ENCODE data around the gene HPSE2.
A peak's percentile ranks its signal among the peaks of the same experiment; 100 is the strongest.
"Not testable (repeated sequence)": the region's sequence is repeated elsewhere in the genome, so short reads cannot be mapped to it uniquely, and the experiment has no call there.

HPSE2 gene

DNA sequence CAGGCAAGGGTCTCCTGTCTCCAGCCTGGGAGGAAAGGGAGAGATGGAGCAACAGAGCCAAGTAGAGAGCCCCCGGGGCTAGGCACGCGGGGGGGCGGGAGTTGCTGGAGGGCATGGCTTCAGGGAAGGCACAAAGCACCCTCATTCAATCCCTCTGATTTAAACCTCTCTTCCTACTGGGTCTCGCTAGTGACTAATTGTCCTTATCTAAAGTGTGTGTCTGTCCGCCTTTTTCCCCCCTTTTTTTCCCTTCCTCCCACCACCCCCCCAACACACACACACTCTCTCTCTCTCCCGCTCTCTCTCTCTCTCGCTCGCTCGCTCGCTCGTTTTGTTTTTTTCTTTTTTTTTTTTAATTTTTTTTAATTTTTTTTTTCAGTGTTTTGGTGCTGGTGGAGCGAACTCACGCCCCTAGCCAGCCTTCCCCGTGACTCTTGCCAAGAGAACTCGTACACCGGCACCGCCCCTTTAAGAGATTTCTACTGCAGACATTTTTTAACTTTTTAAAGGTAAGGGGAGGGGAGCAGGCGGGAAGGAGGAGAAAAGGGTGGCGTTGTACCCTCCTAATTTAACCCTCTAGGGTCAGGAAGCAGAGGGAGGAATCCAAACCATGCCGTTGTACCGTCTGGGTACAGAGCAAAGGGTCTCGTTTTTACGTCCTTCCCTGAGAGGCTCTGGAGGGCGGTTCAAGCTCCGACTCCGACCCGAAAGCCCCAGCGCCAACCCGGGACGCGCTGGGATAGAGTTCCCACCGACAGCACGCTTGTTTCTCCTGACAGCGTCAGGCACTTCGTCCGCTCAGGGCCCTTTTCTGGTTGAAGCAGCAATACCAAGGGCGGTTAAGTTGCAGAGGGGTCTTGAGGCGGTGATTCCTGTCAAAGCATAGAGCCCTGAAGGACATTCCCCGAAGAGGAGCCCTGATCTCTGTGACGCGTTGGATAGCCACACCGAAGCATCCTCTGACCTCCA, at the start of gene HPSE2:
Gene HPSE2, minus strand, starts transcription at position 195 of the 969 bp plus-strand sequence.
- no peak for DNase-seq

DNA sequence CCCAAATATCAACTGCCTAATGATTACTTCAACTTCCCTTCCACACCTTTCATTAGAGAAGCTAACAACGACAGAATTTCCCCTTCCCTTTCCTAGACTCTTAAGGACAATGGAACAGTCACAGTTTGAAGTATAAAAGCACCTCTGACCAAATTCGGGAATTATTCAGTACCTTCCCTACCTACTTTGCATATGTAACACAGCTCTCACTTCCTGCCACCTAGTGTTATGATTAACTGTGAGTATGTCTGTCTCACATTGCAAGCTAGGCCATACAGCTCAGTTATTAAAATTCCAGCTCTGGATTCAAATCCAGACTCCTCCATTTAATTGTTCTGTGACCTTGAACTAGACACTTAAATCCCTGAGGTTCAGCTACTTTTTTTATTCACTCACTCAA, 44.8 kb upstream of the HPSE2 start:
- DNase-seq: no peak

DNA sequence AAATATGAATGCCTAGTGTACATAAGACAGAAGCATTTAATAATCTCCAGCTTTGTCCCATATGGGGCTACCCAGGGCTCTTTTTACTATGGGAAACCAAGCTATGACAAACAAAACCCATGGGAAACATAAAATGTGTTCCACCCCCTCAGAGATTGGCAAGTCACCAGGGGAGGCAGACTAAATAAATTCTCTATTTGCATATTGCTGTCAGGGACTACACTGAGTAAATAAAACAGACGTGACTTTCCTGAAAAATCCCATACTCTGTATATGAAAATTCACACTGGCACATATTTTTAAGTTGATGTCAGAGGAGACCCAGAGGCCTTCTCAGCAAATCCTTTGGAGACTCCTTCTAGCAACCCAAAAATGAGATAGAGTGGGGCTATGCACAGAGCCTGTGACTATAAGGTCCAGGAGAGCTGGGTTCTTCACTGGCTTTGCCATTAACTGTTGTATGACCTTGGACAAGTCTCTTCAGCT, 44.0 kb upstream of the HPSE2 start:
- DNase-seq: no peak

DNA sequence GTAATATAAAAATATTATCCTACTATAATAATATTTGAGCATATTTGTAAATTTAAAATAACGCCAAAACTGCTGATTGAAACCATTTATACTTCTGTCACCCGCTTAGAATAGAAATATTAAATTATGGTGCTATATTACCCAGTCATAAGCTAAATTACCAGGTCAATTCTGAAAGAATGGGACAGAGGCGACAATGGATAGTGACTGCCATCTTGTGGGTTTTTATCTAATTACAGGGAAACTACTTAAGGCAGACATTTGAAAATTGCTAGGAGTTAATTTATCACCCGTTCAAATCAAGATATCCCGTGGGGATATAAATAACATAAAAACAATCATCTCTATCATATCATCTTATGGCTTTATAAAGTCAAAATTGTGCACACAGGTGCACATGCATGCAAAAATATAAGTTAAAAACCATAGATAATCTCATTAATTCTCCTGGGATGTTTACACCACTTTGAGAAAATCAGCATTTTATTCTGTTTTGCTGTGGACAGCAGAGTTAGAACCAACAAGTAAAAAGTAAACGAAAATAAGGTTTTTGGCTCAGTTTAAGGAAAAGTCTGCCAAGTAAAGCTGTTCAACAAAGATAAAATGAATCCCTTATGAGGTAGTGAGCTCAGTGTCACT, 41.3 kb upstream of the HPSE2 start:
- peak; percentile 0 for DNase-seq

DNA sequence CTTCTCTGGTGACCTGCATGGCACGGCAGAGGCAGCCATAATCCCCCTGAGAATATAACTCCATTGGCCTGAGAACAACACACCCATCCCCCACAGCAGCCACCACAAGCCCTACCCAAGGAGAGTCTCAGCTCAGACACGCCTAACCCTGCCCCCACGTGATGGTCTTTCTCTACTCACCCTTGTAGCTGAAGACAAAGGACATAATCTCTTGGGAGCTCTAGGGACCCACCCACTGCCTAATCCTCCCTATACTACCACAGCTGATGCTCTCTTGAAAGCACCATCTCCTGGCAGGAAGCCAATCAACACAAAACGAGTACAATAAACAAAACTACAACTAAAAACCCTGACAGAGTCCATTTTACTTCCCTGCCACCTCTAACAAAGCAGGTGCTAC, 30.7 kb upstream of the HPSE2 start:
- DNase-seq: no peak

DNA sequence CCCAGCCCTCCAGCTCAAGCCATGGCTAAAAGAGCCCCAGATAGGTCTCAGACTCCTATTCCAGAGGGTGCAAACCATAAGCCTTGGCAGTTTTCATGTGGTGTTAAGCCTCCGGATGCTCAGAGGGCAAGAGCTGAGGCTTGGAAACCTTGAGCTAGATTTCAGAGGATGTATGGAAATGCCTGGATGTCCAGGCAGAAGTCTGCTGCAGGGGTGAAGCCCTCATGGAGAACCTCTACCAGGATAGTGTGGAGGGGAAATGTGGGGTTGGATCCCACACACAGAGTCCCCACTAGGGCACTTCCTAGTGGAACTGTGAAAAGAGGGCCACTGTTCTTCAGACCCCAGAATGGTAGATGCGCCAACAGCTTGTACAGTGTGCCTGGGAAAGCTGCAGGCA, 13.2 kb upstream of the HPSE2 start:
- DNase-seq: no peak

DNA sequence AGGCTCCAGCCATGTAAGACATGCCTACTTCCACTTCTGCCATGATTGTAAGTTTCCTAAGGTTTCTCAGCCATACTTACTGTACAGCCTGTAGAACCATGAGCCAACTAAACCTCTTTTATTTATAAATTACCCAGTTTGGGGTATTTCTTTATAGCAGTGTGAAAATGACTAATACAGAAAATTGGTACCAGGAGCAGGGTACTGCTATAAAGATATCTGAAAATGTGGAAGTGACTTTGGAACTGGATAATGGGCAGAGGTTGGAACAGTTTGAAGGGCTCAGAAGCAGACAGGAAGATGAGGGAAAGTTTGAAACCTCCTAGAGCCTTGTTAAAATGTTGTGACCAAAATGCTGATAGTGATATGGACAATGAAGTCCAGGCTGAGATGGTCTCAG, 12.2 kb upstream of the HPSE2 start:
- not testable (repeated sequence) for DNase-seq

DNA sequence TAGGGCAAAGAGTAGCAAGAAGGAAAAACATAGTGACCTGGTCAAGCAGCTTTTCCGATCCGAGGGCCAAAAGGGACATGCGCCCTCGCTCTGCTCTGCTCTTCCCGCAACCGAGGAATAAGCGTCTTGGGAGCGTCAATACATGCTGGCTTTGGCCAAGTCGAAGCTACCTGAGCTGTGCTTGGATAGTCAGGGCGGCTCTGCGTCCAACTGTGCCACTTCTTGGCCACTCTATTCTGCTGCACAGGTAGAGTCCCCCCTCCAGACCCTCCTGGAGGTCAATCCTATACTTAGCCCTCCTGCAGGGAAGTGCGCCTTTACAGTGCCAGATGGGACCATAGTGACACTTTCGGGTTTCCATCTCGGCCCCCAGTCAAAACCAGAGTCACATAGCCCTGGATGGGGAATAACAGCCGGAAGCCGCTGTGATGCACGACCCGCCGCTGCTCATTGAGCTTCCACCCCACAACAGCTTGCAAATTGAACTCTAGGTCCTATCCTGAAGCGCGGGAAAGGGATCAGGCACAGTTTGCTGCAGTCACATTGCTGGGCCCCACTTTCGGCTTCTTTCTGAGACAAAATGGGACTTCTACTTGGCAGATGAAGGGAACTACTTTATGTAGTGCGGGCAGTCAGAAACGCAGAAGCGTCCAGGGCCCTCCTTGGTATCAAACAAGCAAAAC, 1.1 kb upstream of the HPSE2 start:
- DNase-seq: no peak

DNA sequence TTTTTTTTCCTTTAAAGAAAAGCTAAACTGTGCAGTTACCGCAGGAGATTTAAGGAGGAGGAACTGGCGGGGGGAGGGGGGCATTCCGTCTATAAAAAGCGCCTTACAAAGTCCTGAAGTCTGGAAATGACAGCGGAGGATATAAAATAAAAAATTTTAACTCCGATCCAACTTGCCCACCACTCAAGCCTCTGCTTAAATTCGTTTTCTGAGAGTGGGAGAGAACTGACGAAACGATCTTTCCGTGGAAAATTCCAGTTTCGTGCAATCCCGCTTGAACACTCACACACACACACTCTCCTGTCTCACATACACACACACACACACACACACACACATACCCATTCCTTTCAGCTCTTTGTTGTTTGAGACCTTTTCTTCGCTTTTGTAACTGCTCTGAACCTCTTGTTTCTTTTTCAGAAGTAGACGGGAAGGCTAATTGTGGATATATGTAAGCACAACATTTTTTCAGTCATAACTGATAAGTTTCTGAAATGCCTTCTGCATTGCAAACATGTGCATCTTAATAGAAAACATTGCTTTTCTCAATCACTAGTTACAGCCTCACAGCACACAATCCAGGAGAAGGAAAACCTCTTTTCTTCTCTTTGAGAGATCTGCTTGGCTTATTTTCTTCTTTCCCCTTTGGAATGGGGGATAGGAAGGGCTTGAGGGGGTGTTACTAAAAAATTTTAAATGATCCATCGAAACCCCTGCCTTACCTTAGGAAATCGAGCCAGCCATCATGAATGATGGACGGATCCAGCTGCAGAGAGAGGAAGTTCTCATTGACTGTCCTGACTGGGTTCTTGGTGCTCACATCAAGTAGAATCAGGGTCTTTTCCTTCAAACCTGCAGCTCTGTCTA, 628 bp downstream of the HPSE2 start:
- DNase-seq: no peak

DNA sequence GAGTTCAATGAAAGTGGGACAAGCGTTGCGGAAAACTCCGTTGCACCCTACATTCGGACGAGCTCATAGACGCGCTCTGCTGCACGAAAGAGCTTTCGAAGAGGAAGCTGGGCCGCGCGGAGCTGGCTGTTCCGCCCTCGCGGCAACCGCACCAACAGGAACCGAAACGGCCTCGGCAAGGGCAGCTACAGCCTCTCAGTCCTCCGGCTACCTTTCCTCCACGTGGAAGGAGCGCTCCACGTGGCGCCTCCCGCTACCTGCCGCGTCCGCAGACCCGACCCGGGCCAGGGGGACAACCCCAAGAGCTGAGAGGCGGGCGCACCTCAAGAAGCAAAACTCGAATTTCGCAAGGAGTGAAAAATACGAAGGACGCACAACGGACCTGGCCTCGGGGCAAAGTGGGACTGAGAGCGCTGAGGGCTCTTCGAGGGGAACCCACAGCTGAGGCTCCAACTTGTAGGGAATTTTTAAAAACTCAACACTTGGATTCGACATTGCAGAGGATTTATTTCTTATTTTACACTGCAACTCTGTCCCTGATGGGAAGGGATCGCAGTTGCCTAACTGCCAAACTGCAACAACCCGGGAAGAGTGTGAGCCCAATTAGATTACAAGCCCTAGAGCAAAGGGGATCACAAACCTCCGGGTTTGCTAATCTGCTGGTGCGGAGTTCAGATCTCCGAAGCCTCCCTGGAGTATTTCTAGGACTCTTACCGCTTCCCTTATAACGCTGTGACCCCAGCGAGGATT, 1.4 kb downstream of the HPSE2 start:
- no peak for DNase-seq

DNA sequence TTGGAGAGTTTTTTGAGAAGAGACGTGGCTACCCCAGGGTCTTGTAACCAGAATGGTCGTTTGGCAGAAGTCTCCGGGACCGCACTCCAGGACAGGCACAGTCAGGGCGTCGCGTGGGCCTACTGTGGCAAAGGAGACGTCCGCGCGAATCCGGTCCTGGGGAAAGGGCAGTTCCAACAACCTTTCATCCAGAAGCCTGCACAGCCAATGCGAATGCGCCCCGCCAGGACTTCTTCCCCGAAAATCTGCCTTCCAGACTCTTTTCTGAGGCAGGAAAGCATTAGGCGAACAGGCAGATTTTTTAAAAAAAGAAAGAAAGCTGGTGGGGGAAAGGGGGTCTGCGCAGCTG, 2.0 kb downstream of the HPSE2 start:
- DNase-seq: no peak

DNA sequence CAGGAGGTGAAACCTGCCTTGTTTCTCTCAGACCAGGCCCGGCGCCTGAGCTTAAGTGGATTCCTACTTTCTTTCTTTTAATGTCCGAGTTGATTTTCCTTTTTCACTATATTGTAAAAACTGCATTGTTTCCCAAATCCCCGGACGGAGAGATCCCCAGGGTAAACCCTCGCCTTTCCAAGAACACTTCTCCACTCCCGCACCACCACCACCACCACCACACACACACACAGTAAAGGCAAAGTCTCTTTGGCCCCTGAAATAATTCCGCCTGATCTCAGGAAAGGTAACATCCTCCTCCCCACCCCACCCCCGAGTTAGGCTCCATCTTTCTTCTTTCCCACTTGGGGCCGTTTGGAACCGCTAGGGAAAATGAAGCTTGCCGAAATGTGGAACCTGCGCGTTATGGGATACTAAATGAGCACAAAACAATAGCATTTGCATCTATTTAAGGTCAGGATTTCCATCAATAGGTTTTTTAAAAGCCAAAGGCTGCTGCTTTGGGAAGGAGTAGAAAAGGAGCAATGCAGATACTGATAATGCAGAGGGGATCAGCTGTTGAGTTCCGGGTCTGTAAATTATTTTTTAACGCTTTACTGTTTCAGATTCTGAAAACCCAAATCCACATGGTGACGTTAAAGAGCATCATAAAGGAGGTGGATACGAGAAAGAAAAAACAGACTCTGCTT, 2.5 kb downstream of the HPSE2 start:
- no peak for DNase-seq

DNA sequence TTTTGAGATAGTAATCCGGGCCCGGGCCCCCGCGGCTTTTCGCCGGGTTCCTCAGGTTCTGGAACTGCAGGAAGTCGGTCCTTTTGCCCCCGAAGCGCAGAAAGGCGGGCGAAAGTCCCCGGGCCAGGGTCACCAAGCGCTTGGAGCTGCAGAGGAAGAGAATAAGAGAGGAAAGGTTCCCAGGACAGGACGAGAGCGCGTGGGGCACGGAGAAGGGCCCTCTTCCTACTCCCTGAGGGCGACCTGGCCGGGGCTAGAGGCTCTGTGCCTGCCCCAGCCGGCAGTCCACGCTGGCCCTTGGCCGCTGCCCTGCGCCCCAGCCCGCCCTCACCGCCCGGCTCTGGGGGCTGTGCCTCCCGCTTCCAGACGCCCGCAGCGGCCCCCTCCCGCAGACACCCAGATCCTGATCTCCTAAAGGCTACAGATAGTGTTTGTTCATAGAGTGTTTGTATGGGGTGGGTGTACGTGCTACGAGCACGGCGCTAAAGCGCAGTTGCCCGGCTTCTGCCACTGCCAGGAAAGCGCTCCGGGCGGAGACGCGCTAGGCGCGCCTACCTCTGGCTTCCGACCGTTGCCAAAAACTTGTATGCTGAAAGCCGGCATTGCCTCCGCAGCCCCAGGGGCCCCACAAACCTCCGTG, 3.2 kb downstream of the HPSE2 start:
- DNase-seq: no peak

DNA sequence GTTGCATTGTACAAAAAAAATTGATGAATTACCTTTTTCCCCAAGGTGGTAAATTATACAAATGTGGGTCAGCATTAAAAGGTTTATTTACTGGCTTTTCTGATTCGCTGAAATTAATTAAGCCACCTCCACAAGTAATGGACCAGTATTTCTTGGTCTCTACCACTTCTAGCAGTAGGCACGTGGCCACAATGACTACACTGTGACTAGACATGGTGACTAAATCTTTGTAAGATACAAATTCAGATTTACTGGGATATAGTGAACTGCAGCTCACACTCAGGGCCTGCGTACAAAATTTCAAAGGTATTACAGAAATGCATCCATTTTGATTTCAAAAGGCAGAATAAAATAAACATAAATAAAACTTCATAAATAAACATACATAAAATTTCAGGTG, 10.9 kb downstream of the HPSE2 start:
- no peak for DNase-seq

DNA sequence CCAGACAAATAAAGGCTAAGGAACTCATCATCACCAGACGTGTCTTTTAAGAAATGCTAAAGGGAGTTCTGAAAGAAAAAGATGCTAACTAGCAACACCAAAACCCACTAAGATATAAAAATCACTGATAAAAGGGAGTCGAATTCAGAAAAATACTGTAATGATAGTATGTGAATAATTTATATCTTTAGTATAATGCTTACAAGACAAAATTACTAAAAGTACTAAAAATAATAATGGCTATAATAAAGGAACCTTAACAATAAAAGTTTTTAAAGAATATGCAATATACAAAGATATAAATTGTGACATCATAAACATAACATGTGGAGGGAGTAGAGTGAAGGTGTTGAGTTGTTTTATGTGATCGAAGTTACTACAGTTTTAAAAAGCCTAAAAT, 28.3 kb downstream of the HPSE2 start:
- DNase-seq: no peak

DNA sequence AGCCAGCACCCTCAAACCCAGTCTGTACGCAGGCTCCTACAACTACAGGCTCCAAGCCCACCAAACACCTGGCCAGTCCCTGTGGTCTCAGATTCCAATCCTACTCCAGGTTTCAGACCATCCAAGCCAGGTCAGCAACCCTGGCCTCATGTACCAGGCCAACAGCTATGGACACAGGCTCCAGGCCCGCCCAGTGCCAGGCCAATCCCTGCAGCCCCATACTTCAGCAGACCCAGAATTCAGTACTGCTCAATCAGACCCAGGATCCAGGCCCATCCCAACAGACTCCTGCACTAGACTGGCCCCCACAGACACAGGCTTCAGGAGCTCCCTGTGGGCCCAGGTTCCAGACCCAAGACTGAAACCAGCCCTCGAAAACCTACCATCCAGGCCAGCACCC, 32.3 kb downstream of the HPSE2 start:
- DNase-seq: no peak

DNA sequence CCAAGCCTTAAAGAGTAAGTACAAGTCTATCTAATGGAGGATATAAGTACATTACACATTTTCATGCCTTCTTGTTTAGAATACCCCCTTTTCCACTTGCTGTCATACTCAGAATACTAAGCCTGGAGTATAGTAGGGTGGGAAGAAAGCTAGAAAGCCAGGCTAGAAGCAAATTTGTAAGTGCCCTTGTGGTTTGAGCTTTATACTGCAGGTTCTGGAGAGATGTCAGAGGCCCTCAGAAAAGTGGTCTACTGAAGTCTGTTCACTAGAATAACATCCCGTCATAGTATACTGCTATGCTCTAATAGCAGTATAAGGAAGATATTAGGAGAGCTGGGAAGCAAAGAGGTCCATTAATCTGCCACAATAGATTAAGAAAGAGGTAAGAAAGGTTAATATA, 62.7 kb downstream of the HPSE2 start:
- no peak for DNase-seq

DNA sequence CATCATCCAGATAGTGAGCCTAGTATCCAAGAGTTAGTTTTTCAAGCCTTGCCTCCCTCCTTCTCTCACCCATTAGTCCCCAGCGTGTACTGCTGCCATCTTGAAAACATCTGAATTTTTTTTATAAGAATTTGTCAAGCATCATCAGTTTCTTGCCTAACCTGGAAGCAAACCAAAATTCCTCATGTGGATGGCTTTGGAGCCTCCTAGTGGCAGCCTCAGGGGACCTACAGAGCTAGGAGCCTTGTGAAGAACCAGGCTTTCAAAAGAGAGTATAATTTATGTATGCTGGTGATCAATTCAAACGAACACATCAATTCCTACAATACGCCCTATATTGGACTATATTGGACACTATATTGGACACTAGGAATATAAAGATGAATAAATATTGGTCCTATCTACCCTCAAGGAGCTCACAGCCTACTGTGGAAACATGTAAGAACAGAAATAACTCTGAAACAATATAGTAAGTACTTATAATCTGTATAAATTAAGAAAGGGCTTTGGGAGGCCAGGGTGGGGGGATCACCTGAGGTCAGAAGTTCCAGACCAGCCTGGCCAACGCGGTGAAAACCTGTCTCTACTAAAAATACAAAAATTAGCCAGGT, 63.4 kb downstream of the HPSE2 start:
- peak; percentile 0 for DNase-seq

DNA sequence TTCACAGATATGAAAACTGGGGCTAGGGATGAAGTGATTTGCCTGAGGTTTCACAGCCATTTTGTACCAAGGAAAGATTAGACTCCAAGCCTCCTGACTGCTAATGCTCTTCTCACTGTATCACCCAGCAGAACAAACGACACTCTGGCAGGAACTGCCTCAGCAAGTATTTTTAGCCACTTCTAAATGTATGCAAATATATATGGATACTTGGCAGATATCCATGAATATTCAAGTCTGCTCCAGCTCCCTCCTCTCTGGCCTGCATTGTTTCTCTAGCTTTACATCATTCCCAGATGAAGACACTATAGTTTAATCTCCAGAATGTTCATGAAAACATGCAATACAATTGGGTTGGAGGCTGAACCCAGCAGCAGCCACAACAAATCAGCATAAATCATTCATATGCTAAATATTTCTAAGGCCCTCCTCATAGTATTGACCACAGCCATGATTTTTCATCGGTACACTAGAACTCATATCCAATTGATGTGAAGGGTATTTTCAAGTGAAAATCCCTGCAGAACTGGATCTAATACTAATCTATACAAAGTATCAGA, 65.5 kb downstream of the HPSE2 start:
- DNase-seq: no peak

DNA sequence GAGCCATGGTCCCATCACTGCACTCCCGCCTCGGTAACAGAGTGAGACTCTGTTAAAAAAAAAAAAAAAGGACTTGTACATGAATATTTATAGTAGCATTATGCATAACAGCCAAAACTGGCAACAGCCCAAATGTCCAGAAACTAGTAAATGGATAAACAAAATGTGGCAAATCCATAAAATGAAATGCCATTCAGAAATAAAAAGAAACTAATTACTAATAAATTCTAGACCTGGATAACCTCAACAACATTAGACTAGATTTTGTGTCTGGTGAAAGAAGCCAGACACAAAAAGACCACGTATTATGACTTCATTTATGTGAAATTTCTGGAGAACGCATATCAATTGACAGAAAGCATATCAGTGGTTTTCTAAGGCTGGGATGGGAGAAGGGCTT, 74.5 kb downstream of the HPSE2 start:
- no peak for DNase-seq
